HG03103 (cell line): ENCODE data around the gene SPAAR.
"Not testable (repeated sequence)": the region's sequence is repeated elsewhere in the genome, so short reads cannot be mapped to it uniquely, and the experiment has no call there.

ENCODE experiments used
- ATAC-seq: cut with Tn5 transposase; IDR thresholded peaks from one replicate; pipeline ENCODE4 v1.9.1; 2021; ENCODE audit warnings: low read depth; ENCODE audit not compliant: unreplicated experiment

Gene SPAAR

GRCh38 chr9:35919212-35920008 is 10.1 kb downstream of the SPAAR start:
- no peak for ATAC-seq

DNA sequence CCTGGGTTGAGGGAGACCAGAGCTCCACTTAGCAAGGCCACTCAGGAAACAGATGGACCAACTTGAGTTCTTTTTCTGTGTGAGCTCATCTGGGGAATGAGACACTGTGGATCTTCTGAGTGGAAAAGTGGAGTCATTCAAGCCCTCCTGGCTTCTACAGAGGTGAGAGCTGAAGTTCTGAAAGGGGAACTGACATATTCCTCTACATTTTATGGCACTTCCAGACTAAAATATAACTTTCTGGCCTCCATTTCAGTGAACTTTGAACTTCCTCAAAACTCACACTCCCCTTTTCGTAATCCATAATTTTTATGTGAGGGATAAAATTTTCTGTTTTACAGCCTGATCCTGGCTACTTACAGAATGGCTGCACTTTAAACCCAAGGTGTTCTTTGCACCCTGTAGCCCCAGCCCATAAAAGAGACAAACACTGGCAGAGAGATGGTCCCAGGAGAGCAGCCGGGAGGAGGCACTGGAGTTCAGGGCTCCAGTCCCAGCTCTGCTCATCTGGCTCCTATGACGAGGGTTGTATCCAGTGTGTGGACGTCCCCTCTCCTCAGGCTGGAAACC is 10.8 kb downstream of the SPAAR start:
- ATAC-seq = no peak

DNA sequence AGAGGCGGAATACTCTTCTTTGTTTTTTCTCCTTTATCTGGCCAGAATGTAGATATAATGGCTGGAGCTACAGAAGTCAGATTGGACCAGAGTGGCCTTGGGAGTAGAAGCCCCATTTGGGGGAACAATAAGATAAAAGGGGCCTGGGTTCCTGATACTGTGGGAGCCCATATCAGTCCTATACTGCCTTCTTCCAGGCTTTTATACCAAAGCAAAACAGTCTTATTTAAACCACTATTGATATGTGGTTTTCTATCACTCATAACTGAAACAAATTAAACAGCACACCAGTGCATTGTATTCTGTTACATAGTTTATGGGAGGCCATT is 14.3 kb downstream of the SPAAR start:
- ATAC-seq = no peak

DNA sequence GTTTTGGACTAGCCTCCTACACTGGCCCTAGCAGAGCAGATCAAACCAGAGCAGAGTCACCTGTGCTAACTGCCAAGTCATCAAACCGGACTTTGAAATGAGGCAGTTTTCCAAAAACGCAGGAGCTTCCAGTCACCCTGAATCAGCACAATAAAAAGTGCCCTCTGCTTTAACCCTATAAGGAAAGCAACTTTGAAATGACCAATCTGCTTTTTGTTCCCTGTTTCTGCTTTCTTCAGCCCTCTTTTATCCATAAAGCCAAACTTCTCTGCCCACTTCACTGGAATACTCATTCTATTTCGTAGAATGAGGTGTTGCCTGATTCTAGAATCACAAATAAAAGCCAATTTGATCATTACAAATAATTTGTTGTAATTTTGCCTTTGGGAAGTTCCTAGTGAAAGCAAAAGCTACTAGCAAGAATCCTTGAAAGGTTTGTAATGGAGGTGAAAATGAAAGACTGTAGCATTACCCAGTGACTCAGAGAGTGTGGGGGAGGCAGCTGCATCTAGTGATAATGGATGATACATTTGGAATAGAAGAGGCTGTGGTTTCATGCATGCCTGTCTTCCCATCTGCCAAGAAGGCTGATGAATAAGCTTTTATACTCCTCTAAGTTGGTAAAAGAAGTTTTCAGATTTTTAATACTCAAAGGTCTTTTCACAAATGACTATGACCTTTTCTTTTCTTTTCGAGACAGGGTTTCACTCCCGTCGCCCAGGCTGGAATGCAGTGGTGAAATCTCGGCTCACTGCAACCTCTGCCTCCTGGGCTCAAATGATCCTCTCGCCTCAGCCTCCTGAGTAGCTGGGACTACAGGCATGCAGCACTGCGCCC is 14.9 kb downstream of the SPAAR start:
- ATAC-seq = no peak

- ATAC-seq = no peak
Observed at GRCh38 chr9:35928591-35929452, 19.5 kb downstream of the SPAAR start.

DNA sequence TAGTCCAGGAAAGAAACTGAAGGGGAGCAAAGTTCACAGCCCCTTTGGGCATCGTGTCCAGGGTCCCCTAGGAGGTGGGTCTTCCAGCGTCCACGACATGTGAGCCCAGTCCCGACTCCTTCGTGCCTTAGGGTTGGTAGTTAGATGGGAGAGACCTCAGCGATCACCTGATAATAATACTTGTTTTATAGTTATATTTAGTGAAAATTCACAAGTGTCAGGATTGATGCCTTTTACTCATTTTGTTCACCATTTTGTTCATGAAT is 20.1 kb downstream of the SPAAR start:
- ATAC-seq = no peak

DNA sequence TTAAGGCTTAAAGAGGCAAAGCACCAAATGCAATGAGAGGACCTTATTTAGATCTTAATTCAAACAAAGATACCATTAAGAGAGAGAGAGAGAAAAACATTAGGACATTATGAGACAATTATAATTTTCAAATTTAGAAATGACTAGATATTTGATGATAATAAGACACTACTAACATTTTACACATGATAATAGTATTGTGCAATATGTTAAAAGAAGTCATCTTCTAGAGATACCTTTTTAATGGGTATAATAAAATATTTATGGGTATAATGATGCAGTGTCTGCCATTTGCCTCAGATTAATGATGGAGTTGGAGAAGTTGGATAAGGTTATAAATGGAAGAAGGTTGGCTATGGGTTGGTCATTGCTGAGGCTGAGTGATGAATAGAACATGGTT is 21.2 kb downstream of the SPAAR start:
- no peak for ATAC-seq

DNA sequence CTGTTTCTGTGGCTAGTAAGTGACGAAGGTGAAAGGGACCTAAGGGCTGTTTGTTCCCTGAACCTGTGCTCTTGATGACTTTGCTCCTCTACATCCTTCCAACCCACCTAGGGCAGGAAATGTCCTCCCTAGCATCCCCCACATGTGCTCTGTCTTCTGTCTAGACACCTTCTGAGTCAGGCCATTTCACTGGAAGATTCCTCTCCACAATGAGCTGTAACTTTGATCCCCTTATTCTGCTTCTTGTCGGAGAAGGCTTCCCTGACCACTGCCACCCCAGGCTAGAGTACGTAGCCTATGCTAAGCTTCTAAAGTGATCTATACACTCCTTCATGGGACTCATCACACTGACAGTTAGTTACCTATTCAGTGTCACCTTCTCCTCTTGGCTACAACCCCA is 21.7 kb downstream of the SPAAR start:
- ATAC-seq = no peak

DNA sequence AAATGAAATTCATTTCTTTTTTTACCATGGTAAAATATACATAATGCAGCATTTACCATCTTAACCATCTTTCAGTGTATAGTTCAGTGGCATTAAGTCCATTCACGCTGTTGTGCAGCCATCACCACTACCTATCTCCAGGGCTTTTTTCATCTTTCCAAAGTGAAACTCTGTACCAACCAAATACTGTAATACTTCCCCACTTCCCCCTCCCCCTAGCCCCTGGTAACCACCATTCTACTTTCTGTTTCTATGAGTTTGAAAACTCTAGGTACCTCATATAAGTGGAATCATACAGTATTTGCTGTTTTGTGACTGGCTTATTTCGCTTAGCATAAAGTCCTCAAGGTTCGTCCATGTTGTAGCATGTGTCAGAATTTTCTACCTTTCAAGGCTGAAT is 23.4 kb downstream of the SPAAR start:
- no peak for ATAC-seq

DNA sequence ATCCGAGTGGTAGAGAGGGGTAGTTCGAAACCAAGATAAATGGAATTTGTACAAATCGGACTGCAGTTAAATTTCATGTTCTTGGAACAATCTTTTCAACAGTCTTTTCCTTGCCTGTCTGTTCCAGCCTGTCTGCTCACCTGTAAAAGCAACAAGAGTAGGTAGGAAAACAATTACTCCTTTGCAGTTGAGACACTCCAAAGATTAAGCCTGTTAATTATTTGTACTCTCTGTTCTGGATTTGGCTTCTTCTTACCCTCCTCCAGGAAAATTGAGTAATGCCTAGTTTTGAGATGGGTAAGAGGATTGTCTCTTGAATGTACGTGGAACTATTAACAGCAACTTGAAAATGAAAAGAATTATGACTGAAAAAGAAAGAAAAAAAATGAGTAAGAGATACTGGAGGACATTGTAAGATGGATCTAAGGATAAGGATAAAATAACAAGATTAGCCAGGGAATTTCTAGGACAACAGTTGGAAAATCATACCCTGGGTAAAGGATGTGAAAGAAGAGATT is 24.3 kb downstream of the SPAAR start:
- no peak for ATAC-seq

DNA sequence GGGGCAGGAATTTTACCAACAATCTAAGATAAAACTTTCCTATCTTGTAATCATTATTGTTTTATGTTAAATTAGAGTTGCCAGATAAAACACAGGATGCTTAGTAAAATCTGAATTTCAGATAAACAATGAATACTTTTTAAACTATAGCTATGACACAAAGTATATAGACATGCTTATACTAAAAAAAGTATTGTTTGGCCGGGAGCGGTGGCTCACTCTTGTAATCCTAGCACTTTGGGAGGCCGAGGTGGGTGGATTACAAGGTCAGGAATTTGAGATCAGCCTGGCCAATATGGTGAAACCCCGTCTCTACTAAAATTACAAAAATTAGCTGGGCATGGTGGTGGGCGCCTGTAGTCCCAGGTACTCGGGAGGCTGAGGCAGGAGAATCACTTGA is 24.8 kb downstream of the SPAAR start:
- ATAC-seq = not testable (repeated sequence)

GRCh38 chr9:35935261-35935660 is 26.0 kb downstream of the SPAAR start:
- no peak for ATAC-seq

DNA sequence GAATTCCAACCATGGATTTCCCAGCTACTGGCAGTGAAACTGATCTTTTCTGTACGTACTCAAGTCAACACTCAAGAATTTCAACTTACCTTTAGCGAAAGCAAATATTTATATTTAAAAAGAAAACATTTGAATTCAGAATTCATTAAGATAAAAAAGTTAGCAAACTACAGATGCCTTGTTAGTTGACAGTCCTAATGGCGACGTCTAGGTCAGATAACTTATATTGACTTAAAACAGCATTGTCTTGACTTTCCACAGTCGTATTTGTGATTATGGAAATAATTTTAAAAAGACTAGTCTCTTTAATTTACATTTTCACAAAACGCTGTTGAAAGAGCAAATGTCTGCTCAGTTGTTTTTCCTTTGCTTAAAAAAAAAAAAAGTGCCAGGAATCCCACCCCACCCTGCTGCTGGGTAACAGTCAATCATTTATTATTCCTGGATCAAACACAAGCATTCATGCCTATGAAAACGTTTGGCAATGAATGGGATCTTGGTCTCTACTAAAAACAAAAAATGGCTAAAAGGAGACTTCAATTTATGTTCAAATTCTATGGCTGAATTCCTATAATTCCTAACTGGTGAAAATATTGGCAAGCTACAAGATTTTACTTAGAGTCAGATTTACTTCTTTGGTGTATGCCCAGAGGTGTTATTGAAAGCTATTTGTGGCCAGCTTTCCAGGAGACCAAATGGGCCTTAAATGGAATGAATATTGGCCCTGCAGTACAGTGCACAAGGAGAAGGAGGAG is 26.6 kb downstream of the SPAAR start:
- no peak for ATAC-seq

GRCh38 chr9:35937227-35937626 is 27.9 kb downstream of the SPAAR start:
- no peak for ATAC-seq

GRCh38 chr9:35938474-35939356 is 29.4 kb downstream of the SPAAR start:
- ATAC-seq = no peak

DNA sequence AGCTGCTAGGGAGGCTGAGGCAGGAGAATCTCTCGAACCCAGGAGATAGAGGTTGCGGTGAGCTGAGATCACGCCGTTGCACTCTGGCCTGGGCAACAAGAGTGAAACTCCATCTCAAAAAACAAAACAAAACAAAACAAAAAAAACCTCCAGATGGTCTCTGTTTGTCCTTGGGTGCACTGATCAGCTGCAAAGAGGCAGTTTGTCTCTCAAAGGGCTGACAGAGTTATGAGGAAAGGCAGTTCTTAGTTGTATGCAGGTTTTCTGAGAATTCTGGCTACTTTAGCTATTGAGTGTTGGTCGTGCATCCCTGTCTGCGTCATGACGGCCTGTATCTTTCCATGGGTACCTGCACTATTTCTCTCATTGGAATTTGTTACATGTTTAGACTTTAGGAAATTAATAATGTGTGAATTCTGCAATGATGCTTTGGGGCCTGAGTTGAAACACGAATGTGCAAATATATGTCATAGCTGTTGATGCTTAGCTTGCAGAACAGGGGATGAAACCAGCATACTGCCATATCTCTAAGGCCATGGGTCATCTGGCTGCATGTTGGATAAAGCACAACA is 30.5 kb downstream of the SPAAR start:
- no peak for ATAC-seq

DNA sequence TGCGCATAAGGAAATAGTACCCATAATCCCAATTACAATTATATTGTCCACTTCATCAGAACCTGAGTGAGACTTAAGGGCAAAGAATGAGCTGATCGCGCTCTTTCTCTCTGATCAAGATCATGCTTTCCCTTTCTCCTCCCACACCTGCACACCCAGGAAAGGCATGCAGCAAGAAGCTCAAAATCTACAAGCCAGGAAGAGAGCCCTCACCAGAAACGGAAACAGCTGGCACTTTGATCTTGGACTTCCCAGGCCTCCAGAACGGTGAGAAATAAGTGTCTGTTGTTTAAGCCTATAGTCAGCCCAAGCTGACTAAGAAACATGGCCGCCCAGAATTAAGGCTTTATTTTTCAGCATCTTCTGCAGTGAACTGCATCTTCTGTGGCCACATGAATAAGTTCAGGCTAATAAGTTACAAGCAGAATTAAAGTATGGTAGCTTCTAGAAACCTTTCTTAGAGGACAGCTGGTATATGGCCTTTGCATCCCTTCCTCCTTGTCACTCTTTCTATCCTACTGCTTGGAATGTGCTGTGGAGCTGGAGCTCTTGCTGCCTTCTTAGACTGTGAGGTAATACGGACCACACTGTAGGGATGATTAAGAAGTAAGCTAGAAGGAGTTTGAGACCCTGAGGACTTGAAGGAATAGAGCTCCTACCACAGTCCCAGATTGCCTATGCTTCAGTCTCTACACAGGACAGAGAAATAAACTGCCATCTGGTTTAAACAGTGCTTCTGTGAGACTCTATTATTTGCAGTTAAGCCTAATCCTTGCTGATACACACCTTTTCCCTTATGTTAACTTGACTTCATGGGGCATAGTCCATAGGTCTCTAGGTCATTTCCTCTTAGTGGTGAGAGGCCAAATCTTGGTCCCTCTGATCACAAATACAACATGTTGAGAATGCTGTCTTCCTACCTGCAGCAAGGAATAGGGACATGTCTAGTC is 31.4 kb downstream of the SPAAR start:
- ATAC-seq = no peak

GRCh38 chr9:35942286-35942685 is 33.0 kb downstream of the SPAAR start:
- no peak for ATAC-seq
